ENCODE measurements around the gene CARNS1. TPM values are rescaled to one million over a fixed set of nuclear protein-coding genes. Genes with fewer than 3 reads are reported as not detected.

Gene CARNS1
- total RNA-seq, 1 experiment from 2014 or later = 0.13 TPM

- intact Hi-C loops (cut with micrococcal nuclease; ENCODE audit: unreplicated experiment) = no loop called here
- Histone ChIP-seq H3K4me3 (ENCODE audit: low read depth, low read length, poor library complexity, severe bottlenecking) (peak overlapping the region; percentile 74), H3K9me3 (ENCODE audit: low read depth, low read length, poor library complexity, severe bottlenecking) (no peaks in the 10 kb centered on the region), H3K36me3 (ENCODE audit: insufficient read depth, low read length, poor library complexity, severe bottlenecking) (peaks cover 15% of the 10 kb centered on the region), H3K27me3 (replicated peaks; ENCODE audit: insufficient read depth, low read depth, low read length, poor library complexity) (no peaks in the 10 kb centered on the region), H3K27ac (ENCODE audit: low read depth, low read length, poor library complexity, severe bottlenecking) (peak overlapping the region; percentile 78), H3K4me1 (ENCODE audit: insufficient read depth, low read length, poor library complexity, severe bottlenecking) (peaks cover 11% of the 10 kb centered on the region)
- ChIA-PET POLR2A (ENCODE audit: low non-redundant PET) (interaction anchor here (0.6 kb wide), 1 partner anchor 54 kb away, joined by 7 read pairs; the partner anchor contains the start of gene AIP), CTCF (no interaction called here)
- no peak for DNase-seq (ENCODE audit: low spot score)
- TSS peak; percentile 46 for BruUV-seq (replicated peaks)
- TF ChIP-seq CTCF (conservative IDR thresholded peaks at IDR 0.05; ENCODE audit: low read depth, low read length) = no peak
- TF ChIP-seq EZH2 (IDR thresholded peaks at IDR 0.05; ENCODE audit: borderline replicate concordance, low read depth, low read length, poor library complexity, severe bottlenecking) = no peak
Observed at GRCh38 chr11:67429038-67429668, 13.7 kb downstream of the CARNS1 start.

- intact Hi-C loops (cut with micrococcal nuclease; ENCODE audit: unreplicated experiment) = no loop called here
- BruUV-seq (replicated peaks) = no TSS peak
- POLR2A ChIA-PET (ENCODE audit: low non-redundant PET) = interaction anchor here (0.6 kb wide), 1 partner anchor 53 kb away, joined by 7 read pairs; the partner anchor contains the start of gene AIP
- H3K27ac ChIP-seq (ENCODE audit: low read depth, low read length, poor library complexity, severe bottlenecking) = no peak overlapping the region
- no peak for DNase-seq (ENCODE audit: low spot score)
- no peaks in the 10 kb centered on the region for H3K27me3 ChIP-seq (replicated peaks; ENCODE audit: insufficient read depth, low read depth, low read length, poor library complexity)
- TF ChIP-seq EZH2 (IDR thresholded peaks at IDR 0.05; ENCODE audit: borderline replicate concordance, low read depth, low read length, poor library complexity, severe bottlenecking) = no peak
- TF ChIP-seq CTCF (conservative IDR thresholded peaks at IDR 0.05; ENCODE audit: low read depth, low read length) = no peak
- H3K4me1 ChIP-seq (ENCODE audit: insufficient read depth, low read length, poor library complexity, severe bottlenecking) = peaks cover 11% of the 10 kb centered on the region
- H3K36me3 ChIP-seq (ENCODE audit: insufficient read depth, low read length, poor library complexity, severe bottlenecking) = peaks cover 20% of the 10 kb centered on the region
- CTCF ChIA-PET = no interaction called here
- no peaks in the 10 kb centered on the region for H3K9me3 ChIP-seq (ENCODE audit: low read depth, low read length, poor library complexity, severe bottlenecking)
- no peak overlapping the region for H3K4me3 ChIP-seq (ENCODE audit: low read depth, low read length, poor library complexity, severe bottlenecking)
Observed at GRCh38 chr11:67429722-67430121, 14.2 kb downstream of the CARNS1 start.

GRCh38 chr11:67431346-67432249 is 16.1 kb downstream of the CARNS1 start:
- TF ChIP-seq EZH2 (IDR thresholded peaks at IDR 0.05; ENCODE audit: borderline replicate concordance, low read depth, low read length, poor library complexity, severe bottlenecking) (no peak), CTCF (conservative IDR thresholded peaks at IDR 0.05; ENCODE audit: low read depth, low read length) (no peak)
- Histone ChIP-seq H3K27ac (ENCODE audit: low read depth, low read length, poor library complexity, severe bottlenecking) (no peak overlapping the region), H3K4me1 (ENCODE audit: insufficient read depth, low read length, poor library complexity, severe bottlenecking) (peaks cover 11% of the 10 kb centered on the region), H3K9me3 (ENCODE audit: low read depth, low read length, poor library complexity, severe bottlenecking) (no peaks in the 10 kb centered on the region), H3K27me3 (replicated peaks; ENCODE audit: insufficient read depth, low read depth, low read length, poor library complexity) (no peaks in the 10 kb centered on the region), H3K36me3 (ENCODE audit: insufficient read depth, low read length, poor library complexity, severe bottlenecking) (peaks cover 21% of the 10 kb centered on the region), H3K4me3 (ENCODE audit: low read depth, low read length, poor library complexity, severe bottlenecking) (no peak overlapping the region)
- no peak for DNase-seq (ENCODE audit: low spot score)
- intact Hi-C loops (cut with micrococcal nuclease; ENCODE audit: unreplicated experiment) = no loop called here
- no TSS peak for BruUV-seq (replicated peaks)
- CTCF ChIA-PET = no interaction called here
- POLR2A ChIA-PET (ENCODE audit: low non-redundant PET) = no interaction called here

Measured in A673 (cell line).